Fibroblast of lung (primary cell): ENCODE results near the gene FLOT1.
"Not testable (repeated sequence)": the region's sequence is repeated elsewhere in the genome, so short reads cannot be mapped to it uniquely, and the experiment has no call there.

Source experiments
- EZH2 ChIP-seq: IDR thresholded peaks from 2 replicates; pipeline ENCODE4 v1.5.1; 2012; ENCODE audit warnings: low read length, control low read depth, mild to moderate bottlenecking; ENCODE audit errors: missing control alignments
- TF ChIP-seq, protein P1 (sequence below), 2 donors: IDR thresholded peaks in 1 of 2; conservative IDR thresholded peaks in 1 of 2; 1 replicate in 1 of 2; 2 replicates in 1 of 2; pipeline ENCODE4 v1.5.1; 2011 to 2012; ENCODE audit warnings: low read length in 2 of 2, control low read depth in 1 of 2, inconsistent platforms in 1 of 2, low read depth in 1 of 2, mild to moderate bottlenecking in 1 of 2

- TF ChIP-seq, protein P1, sequence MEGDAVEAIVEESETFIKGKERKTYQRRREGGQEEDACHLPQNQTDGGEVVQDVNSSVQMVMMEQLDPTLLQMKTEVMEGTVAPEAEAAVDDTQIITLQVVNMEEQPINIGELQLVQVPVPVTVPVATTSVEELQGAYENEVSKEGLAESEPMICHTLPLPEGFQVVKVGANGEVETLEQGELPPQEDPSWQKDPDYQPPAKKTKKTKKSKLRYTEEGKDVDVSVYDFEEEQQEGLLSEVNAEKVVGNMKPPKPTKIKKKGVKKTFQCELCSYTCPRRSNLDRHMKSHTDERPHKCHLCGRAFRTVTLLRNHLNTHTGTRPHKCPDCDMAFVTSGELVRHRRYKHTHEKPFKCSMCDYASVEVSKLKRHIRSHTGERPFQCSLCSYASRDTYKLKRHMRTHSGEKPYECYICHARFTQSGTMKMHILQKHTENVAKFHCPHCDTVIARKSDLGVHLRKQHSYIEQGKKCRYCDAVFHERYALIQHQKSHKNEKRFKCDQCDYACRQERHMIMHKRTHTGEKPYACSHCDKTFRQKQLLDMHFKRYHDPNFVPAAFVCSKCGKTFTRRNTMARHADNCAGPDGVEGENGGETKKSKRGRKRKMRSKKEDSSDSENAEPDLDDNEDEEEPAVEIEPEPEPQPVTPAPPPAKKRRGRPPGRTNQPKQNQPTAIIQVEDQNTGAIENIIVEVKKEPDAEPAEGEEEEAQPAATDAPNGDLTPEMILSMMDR (conservative IDR thresholded peaks at IDR 0.05 in 1 of 2, IDR thresholded peaks at IDR 0.05 in 1 of 2; ENCODE audit: low read depth in 1 of 2, low read length in 2 of 2): not testable (repeated sequence)
- not testable (repeated sequence) for TF ChIP-seq EZH2
Observed at GRCh38 chr6:30722025-30722279, 20.5 kb downstream of the FLOT1 start.
